Neural cell (in vitro differentiated cells): ENCODE measurements around the gene MGAT5.

Experiments used
- CTCF ChIP-seq: fragments of 450-650 bp; IDR thresholded peaks from 2 replicates; pipeline ENCODE4 v1.5.1; 2014; ENCODE audit warnings: antibody characterized with exemption, mild to moderate bottlenecking, moderate library complexity; ENCODE audit not compliant: poor library complexity, severe bottlenecking
- POLR2AphosphoS5 ChIP-seq: IDR thresholded peaks from 2 replicates; pipeline ENCODE4 v1.6.1; 2012

DNA sequence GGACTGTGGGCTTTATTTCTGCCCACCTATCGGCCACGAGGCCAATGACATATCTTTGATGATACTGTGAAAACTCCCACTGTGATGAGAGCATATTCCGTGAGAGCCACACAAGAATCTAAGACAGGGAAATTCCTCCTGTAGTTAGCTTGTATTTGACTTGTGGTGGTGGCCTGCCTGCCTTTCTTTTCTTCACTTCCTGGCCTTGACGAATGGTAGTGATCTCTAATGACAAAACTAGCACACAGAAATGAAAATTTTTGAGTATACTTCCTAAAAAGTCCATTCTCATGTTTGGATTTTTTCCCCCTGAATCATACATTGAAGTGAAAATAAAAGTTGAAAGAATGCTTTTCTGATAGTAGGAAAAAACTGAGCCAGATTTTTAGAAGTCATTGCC is 94.4 kb downstream of the MGAT5 start:
- no peak for TF ChIP-seq POLR2AphosphoS5
- TF ChIP-seq CTCF = no peak
